ENCODE results near the gene SFMBT2.

- TF ChIP-seq BHLHE40 (IDR thresholded peaks at IDR 0.05; ENCODE audit: borderline replicate concordance in 1 of 2, low read depth in 2 of 2, low read length in 1 of 2) (no peak), CTCF (IDR thresholded peaks at IDR 0.05 in 2 of 3, conservative IDR thresholded peaks at IDR 0.05 in 1 of 3; ENCODE audit: control insufficient read depth in 2 of 3, extremely low read depth in 1 of 3, insufficient read depth in 1 of 3, low read depth in 3 of 3, low read length in 3 of 3) (no peak), TAF1 (IDR thresholded peaks at IDR 0.05; ENCODE audit: borderline replicate concordance, low read depth, low read length) (no peak), FOXK2 (IDR thresholded peaks at IDR 0.05) (no peak), BCL3 (IDR thresholded peaks at IDR 0.05; ENCODE audit: borderline replicate concordance, insufficient read depth, low read depth, low read length, poor library complexity, severe bottlenecking) (no peak), CEBPB (IDR thresholded peaks at IDR 0.05; ENCODE audit: borderline replicate concordance in 1 of 2, low read depth in 2 of 2, low read length in 2 of 2) (no peak), EZH2 (IDR thresholded peaks at IDR 0.05; ENCODE audit: borderline replicate concordance, control insufficient read depth, low read depth, low read length) (no peak)
Measured at GRCh38 chr10:7305053-7305452, 105.8 kb downstream of the SFMBT2 start.
